ENCODE data around the gene OTC. TPM values are rescaled to one million over a fixed set of nuclear protein-coding genes. Genes with fewer than 3 reads are reported as not detected.

Gene OTC
- total RNA-seq (under 1 TPM in 3 of 4 donors, not detected in 1; 0.14 to 0.29 (median 0.17) TPM), polyA plus RNA-seq (under 1 TPM; 0.08 to 0.34 (median 0.25) TPM)
- long read RNA-seq, donor 1, result 0 reads
- long read RNA-seq, donor 2, result 0 reads

- no peaks in the 10 kb centered on the region for H3K9me3 ChIP-seq
- no peaks in the 10 kb centered on the region for H3K4me1 ChIP-seq
- intact Hi-C loops (cut with DNase I), result no loop called here
- no peak within 1 kb of the TSS for H3K27ac ChIP-seq
- 63 to 90% (median 84%) methylated on average over 4 of the region's 4 CpGs for WGBS, 3 donors
- H3K4me3 ChIP-seq, result no peak within 1 kb of the TSS
- ATAC-seq (no peak), DNase-seq (no peak)
- H3K36me3 ChIP-seq (ENCODE audit: insufficient read depth in 1 of 2, low read depth in 1 of 2), result no peaks in the 10 kb centered on the region
- no peak for TF ChIP-seq CTCF (IDR thresholded peaks at IDR 0.05)
- H3K27me3 ChIP-seq (ENCODE audit: insufficient read depth in 3 of 3, low read length in 2 of 3), result peaks cover 0 to 14% (median 0%) of the 10 kb centered on the region in 3 donors
Measured at GRCh38 chrX:38352362-38352761, at the start of gene OTC. Gene OTC, plus strand, starts transcription at chrX:38352604. Its CDS starts 93 bp downstream, at chrX:38352697.

- TF ChIP-seq CTCF (IDR thresholded peaks at IDR 0.05), result no peak
- Histone ChIP-seq H3K9me3 (no peaks in the 10 kb centered on the region), H3K27me3 (ENCODE audit: insufficient read depth in 3 of 3, low read length in 2 of 3) (no peaks in the 10 kb centered on the region), H3K36me3 (ENCODE audit: insufficient read depth in 1 of 2, low read depth in 1 of 2) (peaks cover 0 to 7% of the 10 kb centered on the region in 2 donors), H3K4me3 (no peak overlapping the region), H3K4me1 (no peaks in the 10 kb centered on the region), H3K27ac (no peak overlapping the region)
- DNase-seq (no peak), ATAC-seq (no peak)
- intact Hi-C loops (cut with DNase I), result no loop called here
- WGBS, 3 donors, result 42 to 66% (median 62%) methylated on average over 4 of the region's 4 CpGs
Measured at GRCh38 chrX:38304010-38304409, 48.4 kb upstream of the OTC start.

- H3K9me3 ChIP-seq, result no peaks in the 10 kb centered on the region
- H3K36me3 ChIP-seq (ENCODE audit: insufficient read depth in 1 of 2, low read depth in 1 of 2), result no peaks in the 10 kb centered on the region
- DNase-seq, result no peak
- 38 to 59% (median 47%) methylated on average over 3 of the region's 3 CpGs for WGBS, 3 donors
- no peak overlapping the region for H3K4me3 ChIP-seq
- H3K4me1 ChIP-seq, result no peaks in the 10 kb centered on the region
- no peak overlapping the region for H3K27ac ChIP-seq
- H3K27me3 ChIP-seq (ENCODE audit: insufficient read depth in 3 of 3, low read length in 2 of 3), result no peaks in the 10 kb centered on the region
- no peak for TF ChIP-seq CTCF (IDR thresholded peaks at IDR 0.05)
- ATAC-seq, result peak; percentile 28 to 94 (median 82)
- intact Hi-C loops (cut with DNase I), result no loop called here
Measured at GRCh38 chrX:38305971-38306370, 46.4 kb upstream of the OTC start.

- TF ChIP-seq CTCF (IDR thresholded peaks at IDR 0.05), result no peak
- DNase-seq (no peak), ATAC-seq (no peak)
- Histone ChIP-seq H3K4me1 (no peaks in the 10 kb centered on the region), H3K4me3 (no peak overlapping the region), H3K36me3 (ENCODE audit: insufficient read depth in 1 of 2, low read depth in 1 of 2) (no peaks in the 10 kb centered on the region), H3K27me3 (ENCODE audit: insufficient read depth in 3 of 3, low read length in 2 of 3) (peaks cover 0 to 8% (median 0%) of the 10 kb centered on the region in 3 donors), H3K27ac (no peak overlapping the region), H3K9me3 (no peaks in the 10 kb centered on the region)
- intact Hi-C loops (cut with DNase I), result no loop called here
- 80 to 100% (median 95%) methylated on average over 2 of the region's 2 CpGs for WGBS, 3 donors
Measured at GRCh38 chrX:38311743-38312142, 40.7 kb upstream of the OTC start.

GRCh38 chrX:38312436-38312835, 40.0 kb upstream of the OTC start:
- TF ChIP-seq CTCF (IDR thresholded peaks at IDR 0.05), result no peak
- ATAC-seq, result peak; percentile 28 to 93 (median 46)
- H3K27ac ChIP-seq, result no peak overlapping the region
- no peak overlapping the region for H3K4me3 ChIP-seq
- H3K27me3 ChIP-seq (ENCODE audit: insufficient read depth in 3 of 3, low read length in 2 of 3), result peaks cover 0 to 8% (median 0%) of the 10 kb centered on the region in 3 donors
- no peaks in the 10 kb centered on the region for H3K9me3 ChIP-seq
- no peaks in the 10 kb centered on the region for H3K36me3 ChIP-seq (ENCODE audit: insufficient read depth in 1 of 2, low read depth in 1 of 2)
- no peaks in the 10 kb centered on the region for H3K4me1 ChIP-seq
- no peak for DNase-seq
- intact Hi-C loops (cut with DNase I), result no loop called here
- 80 to 90% (median 85%) methylated on average over 4 of the region's 4 CpGs for WGBS, 3 donors
